Inferior parietal cortex (tissue), 1 donor: Measurements from ENCODE around the gene EMP2.

ENCODE experiments used
- DNase-seq: peaks from one replicate; pipeline ENCODE4 v3.0.0-alpha.2; 2016; ENCODE audit errors: extremely low spot score

EMP2 gene

DNA sequence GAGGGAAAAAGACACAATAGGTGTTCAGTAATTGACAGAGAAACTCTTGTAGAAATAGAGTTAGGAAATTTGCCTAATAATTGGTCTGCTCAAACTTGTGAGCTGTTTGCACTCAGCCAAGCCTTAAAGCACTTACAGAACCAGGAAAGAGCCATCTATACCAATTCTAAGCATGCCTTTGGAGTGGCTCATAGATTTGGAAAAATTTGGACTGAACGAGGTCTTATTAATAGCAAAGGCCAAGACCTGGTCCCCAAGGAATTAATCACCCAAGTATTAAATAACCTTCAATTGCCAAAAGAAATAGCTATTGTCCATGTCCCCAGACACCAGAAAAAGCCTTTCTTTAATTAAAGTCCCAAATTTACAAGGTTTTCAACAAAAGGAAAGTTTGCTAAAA lies 90.3 kb downstream of the EMP2 start:
- no peak for DNase-seq

DNA sequence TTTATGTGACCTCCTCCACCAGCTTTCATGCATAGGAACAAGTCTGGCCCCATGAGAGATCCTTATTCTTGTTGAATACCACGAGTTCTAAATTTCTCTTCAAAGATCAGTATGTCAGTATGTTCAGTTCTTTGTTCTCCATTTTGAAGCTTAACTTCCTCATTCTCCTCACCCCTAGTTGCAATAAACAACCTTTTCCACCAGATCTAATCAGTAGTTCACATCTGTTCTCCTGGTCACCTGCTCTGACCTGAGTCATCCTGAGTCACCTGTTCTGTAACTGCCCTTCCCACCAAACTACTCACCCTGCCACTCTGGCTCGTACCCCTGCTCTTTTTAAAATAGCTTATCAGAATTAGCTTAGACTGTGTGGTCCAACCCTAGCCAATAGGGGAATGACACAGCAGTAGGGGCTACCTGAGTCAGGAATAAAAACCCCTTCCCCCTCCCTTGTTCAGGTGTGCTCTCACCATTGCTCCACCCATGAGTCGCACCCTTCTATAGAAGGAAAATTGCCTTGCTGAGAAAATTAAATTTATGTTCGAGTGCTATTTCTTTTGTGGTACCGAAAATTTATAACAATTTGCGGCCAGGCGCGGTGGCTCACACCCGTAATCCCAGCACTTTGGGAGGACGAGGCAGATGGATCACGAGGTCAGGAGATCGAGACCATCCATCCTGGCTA lies 94.6 kb downstream of the EMP2 start:
- no peak for DNase-seq

DNA sequence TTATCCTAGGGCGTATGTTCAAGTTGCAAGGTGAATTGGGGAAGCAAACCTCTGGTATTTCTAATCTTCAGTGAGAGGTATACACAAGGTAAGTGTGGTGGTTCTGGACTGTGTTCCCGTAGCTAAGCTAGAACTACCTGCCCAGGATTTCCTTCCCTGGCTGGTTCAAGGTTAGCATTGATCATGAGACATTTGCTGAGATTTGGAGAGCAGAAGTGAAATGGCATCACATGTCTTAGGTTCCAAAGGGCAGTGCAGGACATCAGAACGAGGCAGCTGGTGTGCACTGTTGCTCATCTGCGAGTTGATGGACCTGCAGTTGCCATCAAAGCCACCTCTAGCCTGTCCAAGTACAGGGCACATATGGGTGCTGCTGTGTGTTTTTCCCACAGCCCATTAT lies 95.2 kb downstream of the EMP2 start:
- no peak for DNase-seq

- DNase-seq: no peak
Measured at GRCh38 chr16:10480151-10480550, 100.2 kb downstream of the EMP2 start.
